Tibial nerve (tissue), 3 donors: ENCODE measurements around the gene TUSC1.

Experiments
- POLR2A ChIP-seq, 2 donors: fragments of 450-650 bp; IDR thresholded peaks; one replicate each; pipeline ENCODE4 v1.6.1; 2017; ENCODE audit warnings: antibody characterized with exemption in 2 of 2, mild to moderate bottlenecking in 2 of 2, moderate library complexity in 2 of 2
- TF ChIP-seq, protein P1 (sequence below), 5 experiments: fragments of 200-600 bp in 3 of 5; fragments of 450-650 bp in 2 of 5; sonication (generic) in 3 of 5; IDR thresholded peaks; one replicate each; pipeline ENCODE4 v1.5.1; 2016 to 2019; ENCODE audit warnings: antibody characterized with exemption in 5 of 5, mild to moderate bottlenecking in 3 of 5, moderate library complexity in 2 of 5

DNA sequence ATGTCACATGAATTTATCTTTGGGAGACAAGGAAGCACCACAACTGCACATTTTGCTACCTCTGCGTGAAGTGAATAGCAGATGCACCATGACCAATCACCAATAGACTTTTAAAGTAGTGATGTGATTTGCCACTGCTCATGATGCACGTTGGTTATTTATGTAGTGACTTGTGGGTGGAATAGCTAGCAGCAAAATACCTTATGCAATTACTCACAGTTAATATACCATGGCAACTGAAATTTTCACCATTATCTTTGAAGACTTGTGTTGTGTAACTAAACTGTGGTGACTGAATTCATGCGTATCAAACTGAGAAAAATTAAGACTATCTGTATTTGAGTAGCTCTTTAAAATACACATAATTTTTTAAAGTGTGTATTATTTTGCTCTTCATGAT lies 46.2 kb upstream of the TUSC1 start:
- TF ChIP-seq, protein P1, sequence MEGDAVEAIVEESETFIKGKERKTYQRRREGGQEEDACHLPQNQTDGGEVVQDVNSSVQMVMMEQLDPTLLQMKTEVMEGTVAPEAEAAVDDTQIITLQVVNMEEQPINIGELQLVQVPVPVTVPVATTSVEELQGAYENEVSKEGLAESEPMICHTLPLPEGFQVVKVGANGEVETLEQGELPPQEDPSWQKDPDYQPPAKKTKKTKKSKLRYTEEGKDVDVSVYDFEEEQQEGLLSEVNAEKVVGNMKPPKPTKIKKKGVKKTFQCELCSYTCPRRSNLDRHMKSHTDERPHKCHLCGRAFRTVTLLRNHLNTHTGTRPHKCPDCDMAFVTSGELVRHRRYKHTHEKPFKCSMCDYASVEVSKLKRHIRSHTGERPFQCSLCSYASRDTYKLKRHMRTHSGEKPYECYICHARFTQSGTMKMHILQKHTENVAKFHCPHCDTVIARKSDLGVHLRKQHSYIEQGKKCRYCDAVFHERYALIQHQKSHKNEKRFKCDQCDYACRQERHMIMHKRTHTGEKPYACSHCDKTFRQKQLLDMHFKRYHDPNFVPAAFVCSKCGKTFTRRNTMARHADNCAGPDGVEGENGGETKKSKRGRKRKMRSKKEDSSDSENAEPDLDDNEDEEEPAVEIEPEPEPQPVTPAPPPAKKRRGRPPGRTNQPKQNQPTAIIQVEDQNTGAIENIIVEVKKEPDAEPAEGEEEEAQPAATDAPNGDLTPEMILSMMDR (IDR thresholded peaks at IDR 0.05), result no peak
- no peak for TF ChIP-seq POLR2A (IDR thresholded peaks at IDR 0.05)
